Hypothalamus (tissue), 51 donors: ENCODE data around the gene DRD3.

Source experiments
- DNase-seq, 51 donors: peaks; one replicate each; lab custom pipeline; 2025; lab: John Stamatoyannopoulos, UW

The DRD3 gene

DNA sequence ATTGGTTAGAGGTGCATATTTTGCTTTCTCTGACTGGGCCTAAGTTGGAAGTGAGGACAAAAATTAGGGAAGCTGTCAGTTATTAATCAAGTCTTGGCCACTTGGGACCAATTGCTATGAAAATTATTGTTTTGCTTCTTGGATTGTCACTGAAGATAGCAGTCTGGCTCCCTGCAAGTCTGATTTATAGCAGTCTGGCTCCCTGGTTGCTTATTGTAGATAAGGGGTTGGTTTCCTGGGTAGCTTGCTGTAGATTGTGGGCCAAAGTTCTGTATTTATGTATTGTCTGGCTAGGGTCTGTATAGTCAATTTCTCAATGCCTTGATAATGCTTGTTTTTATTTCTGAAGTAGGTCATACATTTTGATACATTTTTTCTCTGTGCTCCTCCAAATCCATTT lies 13.3 kb upstream of the DRD3 start:
- no peak for DNase-seq

DNA sequence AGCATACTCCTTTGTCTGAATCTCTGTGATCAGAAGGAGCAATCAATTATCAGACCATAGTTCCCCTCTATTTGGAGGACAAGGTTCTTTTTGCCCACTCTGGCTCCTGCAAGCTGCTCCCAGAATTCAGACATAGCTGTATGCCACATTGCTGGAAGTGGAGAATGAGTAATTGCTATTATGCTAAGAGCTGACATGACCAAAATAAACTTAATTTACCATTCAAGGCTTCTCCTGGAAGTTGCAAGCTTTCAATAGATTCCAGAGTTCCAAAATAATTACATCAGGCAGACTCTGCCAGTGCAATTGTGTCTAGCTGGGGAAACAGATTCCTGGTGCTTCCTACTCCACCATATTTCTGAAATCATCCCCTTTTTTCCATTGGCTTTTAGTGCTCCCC lies 7.6 kb upstream of the DRD3 start:
- DNase-seq: no peak

DNA sequence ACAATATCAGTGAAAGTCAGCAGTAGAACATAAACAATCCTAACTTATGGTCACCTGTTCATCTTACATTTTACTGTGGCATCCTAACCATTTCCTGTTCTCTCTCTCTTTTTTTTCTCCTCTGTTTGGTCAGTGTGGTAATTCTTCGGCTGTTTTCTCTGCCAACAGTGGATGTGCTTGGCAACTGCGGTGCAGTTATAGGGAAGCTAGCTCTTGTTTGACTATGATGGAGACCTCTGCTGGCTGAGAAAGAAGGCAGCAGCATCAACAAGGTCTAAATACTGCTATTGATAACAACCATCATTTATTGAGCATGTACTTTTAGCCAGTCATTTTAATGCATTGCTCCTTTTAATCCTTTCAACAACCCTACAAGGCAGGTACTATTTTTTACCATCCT lies 723 bp upstream of the DRD3 start:
- DNase-seq: peak in 1 of 51 donors; percentile 20

DNA sequence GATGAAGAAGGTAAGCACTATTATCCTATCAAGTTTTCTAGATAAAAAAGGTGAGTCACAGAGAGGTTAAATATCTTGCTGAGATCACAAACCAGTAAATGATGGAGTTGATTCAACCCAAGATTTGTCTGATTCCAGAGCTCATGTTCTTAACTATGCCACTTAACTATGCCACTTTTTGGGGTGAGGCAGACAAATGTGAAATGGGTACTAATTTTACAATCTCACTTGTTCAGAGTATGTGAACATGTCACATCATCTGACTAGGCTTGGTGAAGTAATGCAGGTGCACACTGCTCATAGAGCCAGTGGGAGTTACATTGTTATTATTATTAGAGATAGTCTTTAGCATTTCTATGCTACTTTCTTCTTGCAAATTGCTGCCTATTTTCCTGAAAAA lies 2.0 kb downstream of the DRD3 start:
- DNase-seq: peak in 1 of 51 donors; percentile 28

DNA sequence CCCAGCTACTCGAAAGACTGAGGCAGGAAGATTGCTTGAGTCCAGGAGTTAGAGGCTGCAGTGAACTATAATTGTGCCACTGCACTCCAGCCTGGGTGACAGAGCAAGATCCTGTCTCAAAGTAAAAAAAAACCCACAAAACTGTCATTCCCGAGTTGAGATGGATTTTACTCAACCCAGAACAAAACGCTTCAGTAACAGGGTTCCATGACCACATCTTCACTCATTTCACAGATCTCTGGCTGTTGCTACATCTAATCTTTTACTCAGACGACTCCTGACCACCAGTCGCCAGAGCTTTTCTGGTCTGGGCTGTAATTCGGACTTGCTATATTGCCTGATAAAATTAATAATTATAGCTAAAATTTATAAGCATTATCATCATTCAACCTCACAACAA lies 2.4 kb downstream of the DRD3 start:
- DNase-seq: no peak

DNA sequence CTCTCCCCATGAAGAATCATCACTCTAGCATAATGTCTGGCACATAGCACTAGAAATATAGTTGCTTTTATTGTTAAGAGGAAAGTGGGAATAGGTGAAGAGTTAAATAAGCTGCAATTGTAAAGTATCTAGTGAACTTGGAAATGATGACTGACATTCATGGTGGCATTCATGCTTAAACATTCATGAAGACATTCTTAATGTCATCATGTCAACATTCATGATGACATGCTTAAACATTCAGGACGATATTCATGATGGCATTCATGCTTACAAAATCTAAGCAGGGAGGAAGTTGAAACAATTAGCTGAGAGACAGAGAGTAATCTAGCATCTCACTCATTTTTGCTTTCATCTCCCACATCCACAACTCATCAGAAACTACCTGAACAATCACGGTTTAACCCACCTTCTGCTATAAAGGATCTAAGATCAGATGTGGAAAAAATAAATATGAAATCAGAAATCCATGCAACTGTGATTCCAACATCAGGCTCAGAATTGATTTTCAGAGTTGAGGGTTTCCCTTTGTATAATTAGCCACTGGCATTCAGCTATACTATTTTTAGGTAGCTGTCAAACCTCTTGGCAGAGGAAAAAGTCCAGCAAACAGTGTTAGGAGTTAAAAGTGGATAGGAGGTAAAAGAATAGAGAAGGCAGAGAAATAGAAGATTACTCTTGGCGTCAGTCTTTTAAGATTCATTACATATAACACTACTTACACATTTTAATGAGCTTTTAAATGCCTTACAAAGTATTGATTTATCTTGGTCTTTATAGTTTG lies 3.5 kb downstream of the DRD3 start:
- DNase-seq: no peak

DNA sequence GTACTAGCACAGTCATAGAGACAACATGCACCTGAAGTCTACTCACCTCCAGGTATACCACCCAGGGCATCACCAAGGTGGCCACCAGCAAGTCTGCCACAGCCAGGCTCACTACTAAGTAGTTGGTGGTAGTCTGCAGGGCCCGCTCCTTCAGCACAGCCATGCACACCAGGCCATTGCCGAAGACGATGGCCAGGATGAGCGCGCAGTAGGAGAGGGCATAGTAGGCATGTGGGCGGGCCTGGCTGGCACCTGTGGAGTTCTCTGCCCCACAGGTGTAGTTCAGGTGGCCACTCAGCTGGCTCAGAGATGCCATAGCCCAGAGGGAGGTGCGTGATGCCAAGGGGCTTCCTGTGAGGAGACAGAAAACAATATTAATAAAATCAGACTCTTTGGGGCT lies 7.2 kb downstream of the DRD3 start:
- no peak for DNase-seq

DNA sequence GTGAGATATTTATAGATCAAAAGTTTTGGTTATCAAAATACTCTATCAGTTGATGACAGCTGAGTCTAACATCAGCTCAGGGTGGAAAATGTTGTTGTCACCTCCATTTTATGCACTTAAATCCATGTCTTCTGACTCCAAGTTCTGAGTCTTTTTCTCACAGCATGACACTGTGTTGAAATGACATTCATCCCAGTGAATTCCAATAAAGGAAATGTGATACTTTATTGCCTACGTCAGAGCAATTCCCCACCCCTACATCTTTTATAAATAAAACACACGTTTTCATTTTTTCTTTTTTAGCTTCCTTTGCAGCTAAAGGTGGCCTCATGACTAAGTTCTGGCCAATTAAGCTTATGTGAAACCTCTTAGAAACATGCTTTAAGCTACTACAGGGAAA lies 10.7 kb downstream of the DRD3 start:
- DNase-seq: no peak

DNA sequence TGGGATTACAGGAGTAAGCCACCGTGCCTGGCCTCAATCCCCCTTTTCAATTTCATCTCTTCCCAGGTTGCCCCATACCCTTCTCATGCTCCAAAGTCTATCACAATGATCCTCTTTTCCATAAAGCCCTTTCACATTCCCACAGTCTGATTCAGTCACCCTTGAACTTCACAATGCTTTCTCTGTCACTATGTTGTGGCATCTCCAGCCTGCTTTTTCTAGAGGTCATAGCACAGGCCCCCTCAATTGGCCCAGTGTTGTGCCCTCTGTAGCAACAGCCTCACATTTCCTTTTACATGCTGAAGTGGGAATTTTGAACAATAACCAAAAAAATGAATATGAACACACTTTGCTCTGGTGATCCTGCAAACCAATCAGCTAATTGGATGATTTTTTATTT lies 21.5 kb downstream of the DRD3 start:
- no peak for DNase-seq

DNA sequence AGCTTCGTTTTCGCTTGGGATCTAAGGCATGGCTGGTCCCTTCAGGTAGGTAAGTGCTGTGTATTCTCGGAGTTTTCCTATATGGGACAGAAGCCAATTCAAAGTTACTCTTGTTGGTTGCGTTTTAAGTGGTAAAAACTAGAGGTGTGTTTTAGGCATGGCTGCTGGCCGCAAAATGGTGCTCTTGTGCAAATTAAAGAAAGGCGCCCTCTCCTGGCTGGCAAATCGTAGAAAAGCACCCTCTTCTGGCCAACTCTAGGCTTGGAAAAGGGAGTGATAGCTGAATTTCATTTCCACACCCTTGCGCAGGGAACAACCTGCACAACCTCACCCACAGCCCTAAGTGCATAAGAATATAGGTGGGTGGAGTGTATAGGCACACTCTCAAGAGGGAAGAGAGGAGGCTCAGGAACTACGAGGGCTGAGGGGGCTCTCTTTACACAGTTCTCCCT lies 23.5 kb downstream of the DRD3 start:
- DNase-seq: peak in 1 of 51 donors; percentile 5

DNA sequence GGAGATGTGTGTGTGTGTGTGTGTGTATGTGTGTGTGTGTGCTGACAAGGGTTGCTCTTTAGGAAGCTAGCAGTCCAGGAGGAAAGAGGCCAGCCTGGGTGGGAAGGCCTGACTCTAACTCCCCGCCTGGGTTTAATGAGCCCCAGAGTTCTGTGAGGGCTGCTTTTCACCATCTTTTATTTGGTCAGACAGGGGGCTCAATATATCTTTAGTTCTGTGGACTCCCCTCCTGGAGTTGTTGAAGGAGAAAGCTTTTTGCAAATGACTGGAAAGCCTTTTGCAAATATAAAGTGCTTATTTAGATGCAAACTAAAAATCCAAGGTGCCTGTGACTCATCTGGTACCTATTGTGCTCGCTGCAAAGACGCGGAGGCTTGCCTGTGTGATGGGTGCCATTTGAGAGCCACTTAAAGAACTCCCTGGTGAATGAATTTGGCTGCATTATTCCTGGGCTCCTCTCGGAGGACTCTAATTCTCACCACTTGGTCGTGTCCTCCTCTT lies 24.5 kb downstream of the DRD3 start:
- peak in 4 of 51 donors; percentile 1 to 17 (median 4) for DNase-seq

DNA sequence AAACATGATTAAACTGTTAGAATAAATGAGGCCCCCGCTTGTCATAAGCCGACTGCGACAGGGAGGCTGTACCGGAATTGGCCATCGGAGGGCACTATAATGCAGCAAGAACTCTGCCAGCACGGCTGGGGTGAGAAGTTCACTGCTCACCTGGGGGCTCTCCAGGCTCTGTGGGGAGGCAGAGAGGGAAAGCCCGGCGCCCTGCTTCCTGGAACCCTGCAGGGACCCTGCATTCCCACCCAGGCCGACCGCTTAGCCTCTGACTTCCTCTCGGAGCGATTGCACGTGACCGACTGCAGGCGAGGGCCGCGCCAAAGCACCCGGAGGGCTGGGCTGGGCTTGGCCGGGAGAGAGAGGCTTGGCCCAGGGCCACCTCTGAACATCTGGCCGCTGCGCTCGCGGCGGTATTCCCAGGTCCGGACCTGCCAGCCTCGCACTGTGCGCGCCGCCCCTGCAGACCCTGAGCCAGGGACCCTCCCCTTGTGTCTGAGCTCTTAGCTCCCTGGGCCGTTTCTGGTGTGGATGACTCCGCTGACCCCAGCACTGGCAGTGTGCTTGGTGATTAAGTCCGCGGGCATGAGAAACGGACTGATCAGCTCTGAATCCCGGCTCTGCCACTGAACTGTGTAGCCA lies 26.2 kb downstream of the DRD3 start:
- DNase-seq: peak; percentile 10 to 83 (median 47)

DNA sequence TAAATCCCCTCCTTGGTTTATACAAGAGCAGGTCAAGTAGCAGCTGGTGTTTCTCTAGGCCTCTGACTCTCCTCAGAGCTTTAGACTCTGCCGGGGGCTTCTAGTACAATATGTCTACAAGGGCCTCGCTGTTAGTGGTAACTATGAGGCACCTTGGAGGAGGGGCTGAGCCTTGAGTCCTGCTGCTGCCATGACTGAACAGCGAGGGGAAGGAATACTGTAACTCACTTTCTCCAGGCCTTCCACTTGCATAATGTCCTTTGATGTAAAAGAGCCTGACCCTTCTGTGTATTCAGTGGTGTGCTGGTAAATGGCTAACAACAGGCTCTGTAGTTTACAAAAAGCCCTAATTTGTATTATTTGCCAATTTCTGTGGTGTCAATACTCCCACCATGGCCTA lies 27.8 kb downstream of the DRD3 start:
- no peak for DNase-seq

DNA sequence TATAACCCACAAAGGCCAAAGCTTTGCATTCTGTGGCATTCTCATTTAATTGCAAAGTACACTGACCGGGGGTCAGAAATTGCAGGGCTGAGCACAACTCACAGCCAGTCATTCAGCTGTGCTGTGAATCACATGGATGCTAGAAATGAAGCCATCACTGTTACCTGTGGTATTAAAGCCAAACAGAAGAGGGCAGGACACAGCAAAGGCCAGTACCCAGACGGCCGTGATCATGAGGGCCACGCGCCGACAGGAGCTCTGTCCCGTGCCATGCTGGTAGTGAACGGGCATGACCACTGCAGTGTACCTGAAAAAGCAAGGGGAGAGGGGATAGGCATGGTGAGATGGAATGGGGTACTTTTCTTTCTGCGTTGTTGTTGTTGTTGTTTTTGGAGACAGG lies 31.6 kb downstream of the DRD3 start:
- DNase-seq: no peak

DNA sequence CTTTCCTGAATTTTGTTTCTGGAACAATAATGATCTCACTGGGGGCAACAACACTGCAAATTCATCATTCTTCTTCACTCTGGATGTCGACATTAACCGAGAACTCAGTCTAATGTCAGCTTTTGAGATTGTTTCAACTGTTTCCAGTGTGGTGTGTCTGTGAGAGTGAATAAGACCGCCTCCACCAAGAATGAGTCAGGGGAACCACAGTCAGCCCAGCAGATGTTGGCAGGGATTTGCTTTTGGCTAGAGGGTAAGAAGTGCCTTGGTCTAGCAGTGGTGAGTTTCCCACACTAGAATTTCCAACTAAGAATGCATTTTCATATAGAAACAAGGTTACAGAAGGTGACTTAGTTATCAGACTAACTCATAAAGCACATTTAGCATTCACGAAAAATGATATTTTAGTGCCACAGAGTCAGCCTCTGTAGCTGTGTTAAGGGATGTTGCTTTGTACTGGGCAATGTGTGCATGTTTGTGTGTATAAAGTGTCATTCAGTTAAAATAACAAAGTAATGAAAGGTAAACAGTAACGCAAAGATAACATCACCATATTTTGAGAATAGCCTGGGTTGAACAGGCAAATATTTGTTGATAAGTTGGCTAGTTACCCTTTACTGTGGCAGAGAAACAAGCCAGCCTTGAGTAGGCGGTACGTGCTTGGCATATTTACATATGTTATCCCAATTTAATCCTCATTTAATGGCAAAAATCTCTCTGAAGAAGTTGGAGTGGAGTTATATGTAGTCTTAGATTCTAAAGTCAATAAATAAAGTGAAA lies 33.8 kb downstream of the DRD3 start:
- peak in 10 of 51 donors; percentile 1 to 44 (median 13) for DNase-seq

DNA sequence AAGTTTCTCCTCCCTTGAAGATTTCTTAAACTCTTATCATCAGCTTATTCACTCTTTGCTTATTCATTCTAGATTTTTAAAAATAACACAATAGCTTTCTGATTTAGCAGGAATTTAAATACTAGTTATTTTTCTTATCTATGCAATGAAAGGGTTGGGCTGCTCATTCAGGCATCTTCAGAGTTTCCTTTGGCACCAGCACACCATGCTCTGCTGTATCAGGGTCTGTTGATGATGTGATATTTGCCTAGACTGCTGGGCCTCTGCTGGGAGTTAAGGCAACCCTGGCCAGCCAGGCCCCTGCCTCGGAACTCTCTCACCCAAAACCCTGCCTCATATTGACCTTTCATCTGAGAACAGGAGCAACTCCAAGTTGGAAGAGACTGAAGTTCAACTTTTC lies 35.0 kb downstream of the DRD3 start:
- no peak for DNase-seq

DNA sequence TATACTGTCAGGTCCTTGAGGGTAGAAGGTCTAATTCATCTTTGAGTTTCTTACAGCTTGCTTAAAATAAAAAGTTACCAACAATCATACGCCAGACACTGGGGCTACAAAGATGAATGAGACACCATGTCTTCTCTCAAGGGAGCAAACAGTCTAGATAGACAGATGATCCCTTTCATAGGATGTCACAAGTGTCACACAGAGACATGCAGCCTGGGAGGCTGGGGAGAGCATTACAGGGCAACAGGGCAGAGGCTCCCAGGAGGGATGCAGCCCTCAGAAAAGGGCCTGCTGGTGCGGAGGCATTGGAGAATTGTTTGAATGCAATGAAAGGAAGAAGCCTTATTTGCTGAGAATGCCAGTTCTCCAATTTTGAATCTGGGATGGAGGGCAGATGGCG lies 39.0 kb downstream of the DRD3 start:
- DNase-seq: no peak

DNA sequence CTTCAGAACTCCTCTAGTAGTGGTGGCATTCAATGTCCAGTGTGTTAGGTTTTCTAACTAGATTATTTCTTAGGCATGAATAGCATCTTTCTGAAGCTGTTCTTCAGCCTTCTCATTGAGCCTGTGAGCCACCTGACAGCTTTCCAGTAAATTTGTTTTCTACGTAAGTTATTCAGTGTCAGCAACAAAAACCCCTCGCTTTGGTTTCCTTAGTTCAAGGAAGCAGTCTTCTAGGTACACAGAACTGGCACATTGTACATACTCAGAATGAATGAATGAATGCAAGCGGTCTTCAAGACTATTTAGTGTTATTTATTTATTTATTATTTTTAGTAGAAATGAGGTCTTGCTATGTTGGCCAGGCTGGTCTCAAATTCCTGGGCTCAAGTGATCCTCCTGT lies 44.9 kb downstream of the DRD3 start:
- DNase-seq: no peak

DNA sequence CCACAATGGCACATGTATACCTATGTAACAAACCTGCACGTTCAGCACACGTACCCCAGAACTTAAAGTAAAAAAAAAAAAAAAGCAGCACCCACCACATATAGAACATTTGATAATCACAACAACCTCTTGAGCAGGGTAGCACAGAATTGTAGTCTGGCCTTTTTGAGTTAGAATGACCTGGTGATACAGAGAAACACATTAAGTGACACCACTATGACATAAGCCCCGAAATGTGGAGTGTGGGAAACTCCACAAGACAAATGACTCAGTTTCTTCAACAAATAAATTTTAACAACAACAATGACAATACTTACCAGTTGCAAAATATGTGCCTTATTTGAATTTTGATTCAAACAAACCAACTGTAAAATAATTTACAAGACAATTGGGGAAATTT lies 46.4 kb downstream of the DRD3 start:
- no peak for DNase-seq

DNA sequence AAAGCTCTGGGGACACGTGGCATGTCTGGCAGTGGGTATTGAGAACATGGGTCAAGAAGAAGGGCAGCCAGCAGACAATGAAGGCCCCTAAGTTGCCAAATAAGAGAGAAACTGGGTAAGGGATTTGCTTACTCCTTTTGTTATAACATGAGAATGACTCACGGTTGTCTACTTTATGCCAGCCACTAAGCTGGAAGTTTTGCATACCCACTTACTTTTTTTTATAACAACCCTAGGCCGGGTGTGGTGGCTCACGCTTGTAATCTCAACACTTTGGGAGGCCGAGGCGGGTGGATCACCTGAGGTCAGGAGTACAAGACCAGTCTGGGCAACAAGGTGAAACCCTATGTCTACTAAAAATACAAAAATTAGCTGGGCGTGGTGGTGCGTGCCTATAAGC lies 50.0 kb downstream of the DRD3 start:
- DNase-seq: no peak

DNA sequence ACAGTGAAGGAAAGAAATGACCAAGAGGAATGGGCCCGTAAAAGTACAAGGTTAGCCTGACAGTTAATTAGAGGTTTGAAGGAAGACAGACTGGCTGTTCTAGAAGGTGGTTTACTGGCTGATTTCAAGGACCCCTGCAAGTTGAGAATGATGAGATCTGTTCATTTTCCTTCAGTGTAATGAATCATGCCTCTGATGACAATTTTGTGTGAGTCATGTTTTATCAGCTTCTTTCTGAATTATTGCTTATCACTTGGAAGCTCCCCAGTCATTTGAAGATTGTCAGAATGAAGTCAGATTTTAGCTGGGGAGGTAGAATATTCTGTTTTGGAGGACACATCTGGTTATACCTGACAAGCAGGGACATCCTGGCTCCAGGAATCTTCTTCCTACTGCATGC lies 50.6 kb downstream of the DRD3 start:
- no peak for DNase-seq
